DOHH2 (cell line): ENCODE results near the gene ANO4.

Experiments
- CTCF ChIP-seq: fragments of 200-600 bp; sonication (generic); IDR thresholded peaks from one replicate; pipeline ENCODE4 v1.5.1; 2014; ENCODE audit warnings: antibody characterized with exemption, mild to moderate bottlenecking, low read depth, low read length; ENCODE audit not compliant: poor library complexity, severe bottlenecking
- EZH2phosphoT487 ChIP-seq: fragments of 200-600 bp; sonication (generic); IDR thresholded peaks from 2 replicates; pipeline ENCODE4 v1.6.1; 2017; ENCODE audit warnings: borderline replicate concordance, mild to moderate bottlenecking, antibody characterized with exemption, low read length, moderate library complexity, mixed read lengths

GRCh38 chr12:101044512-101045059 lies 250.0 kb downstream of the ANO4 start:
- no peak for TF ChIP-seq CTCF
- no peak for TF ChIP-seq EZH2phosphoT487
